ENCODE data around the gene TMEM151B. TPM values are rescaled to one million over a fixed set of nuclear protein-coding genes. Genes with fewer than 3 reads are reported as not detected.

Gene TMEM151B
- total and polyA plus RNA-seq, 5 donors, result 0.26 to 1.1 (median 0.88) TPM; not detected in 2

DNA sequence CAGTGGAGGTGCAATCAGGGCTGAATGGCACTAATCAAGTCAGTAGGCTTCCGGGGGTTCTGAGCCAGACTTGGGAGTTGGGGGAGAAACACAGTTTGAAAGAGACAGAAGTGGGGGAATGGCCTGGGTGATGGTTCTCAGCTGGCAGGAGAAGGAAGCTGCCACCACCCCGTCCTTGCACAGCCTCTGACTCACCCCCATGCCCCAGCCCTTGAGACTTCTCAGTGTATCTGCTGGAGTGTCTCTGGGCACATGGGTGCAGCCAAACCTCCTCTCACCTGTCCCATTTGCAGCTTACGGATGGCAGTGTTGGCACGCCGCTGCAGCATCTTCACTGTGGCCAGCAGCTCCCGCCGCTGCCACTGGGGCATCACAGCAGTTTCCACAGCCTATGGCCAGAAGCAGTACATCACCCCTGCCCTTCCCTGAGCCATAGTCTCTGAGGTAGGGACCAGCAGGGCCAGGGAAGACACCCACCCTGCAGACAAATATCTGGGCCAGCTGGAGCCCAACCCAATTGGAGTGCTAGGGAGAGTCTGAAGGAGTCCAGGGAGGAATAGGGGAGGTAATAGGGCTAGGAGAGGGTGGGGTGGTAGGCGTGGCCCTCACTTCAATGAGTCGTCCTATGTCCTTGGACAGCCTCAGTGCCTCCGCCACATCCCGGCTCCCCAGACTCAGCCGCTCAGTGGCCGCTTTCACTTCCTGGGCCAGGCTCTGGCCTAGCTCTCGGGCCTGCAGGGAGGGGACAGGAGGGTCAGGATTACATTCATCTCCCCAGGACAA, 31.7 kb downstream of the TMEM151B start:
- Histone ChIP-seq H3K9me3 (ENCODE audit: control insufficient read depth, low read length) (no peaks in the 10 kb centered on the region), H3K27ac (ENCODE audit: low read length) (no peak overlapping the region), H3K27me3 (ENCODE audit: control insufficient read depth, insufficient read depth) (no peaks in the 10 kb centered on the region), H3K4me1 (ENCODE audit: control insufficient read depth, insufficient read depth, low read length) (peaks cover 1% of the 10 kb centered on the region), H3K4me3 (ENCODE audit: low read length) (no peak overlapping the region)
- ATAC-seq, result no peak
- DNase-seq, result no peak
- intact Hi-C loops (cut with DNase I), result no loop called here
- 92% methylated on average over 14 of the region's 14 CpGs for WGBS

DNA sequence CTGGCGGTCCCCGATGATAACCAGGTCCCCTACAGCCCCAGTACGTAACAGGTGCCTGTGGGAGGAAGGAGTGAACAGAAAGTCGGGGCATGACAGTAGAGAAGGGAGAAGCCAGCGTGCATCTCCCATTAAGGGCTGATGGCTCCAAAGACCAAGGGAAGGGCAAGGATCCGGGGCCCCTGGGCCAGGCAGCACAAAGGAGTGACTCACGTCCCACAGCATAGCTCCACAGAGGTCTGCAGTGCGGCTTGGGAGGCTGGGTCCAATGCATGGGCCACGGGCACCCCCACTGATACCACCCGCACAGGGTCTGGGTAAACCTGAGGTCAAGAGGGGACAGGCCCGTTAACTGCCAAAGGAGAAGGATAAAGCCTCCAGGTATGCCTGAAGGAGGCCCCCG, 32.6 kb downstream of the TMEM151B start:
- H3K27me3 ChIP-seq (ENCODE audit: control insufficient read depth, insufficient read depth), result no peaks in the 10 kb centered on the region
- ATAC-seq (no peak), DNase-seq (no peak)
- H3K4me1 ChIP-seq (ENCODE audit: control insufficient read depth, insufficient read depth, low read length), result no peaks in the 10 kb centered on the region
- no peak overlapping the region for H3K27ac ChIP-seq (ENCODE audit: low read length)
- intact Hi-C loops (cut with DNase I), result no loop called here
- no peak overlapping the region for H3K4me3 ChIP-seq (ENCODE audit: low read length)
- no peaks in the 10 kb centered on the region for H3K9me3 ChIP-seq (ENCODE audit: control insufficient read depth, low read length)
- WGBS, result 91% methylated on average over 12 of the region's 12 CpGs

DNA sequence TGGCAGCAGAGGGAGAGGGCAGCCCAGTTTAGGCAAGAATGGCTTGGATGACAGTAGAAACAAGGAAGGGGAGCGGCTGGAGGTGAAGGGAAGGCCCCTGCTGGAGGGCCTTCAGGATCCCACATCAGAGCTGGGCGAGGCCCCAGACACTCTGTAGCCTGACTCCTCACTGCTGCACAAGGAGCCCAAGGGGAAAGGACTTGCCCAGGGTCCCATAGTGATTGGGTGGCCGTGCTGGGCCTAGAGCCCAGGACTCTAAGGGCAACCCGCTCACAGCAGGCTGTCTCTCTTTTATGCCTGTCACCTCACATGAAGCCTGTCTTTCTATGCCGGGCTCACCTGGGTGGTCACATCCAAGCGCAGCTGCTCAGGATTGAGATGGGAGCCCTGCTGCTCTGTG, 33.6 kb downstream of the TMEM151B start:
- no peak overlapping the region for H3K4me3 ChIP-seq (ENCODE audit: low read length)
- intact Hi-C loops (cut with DNase I), result no loop called here
- no peak for ATAC-seq
- no peaks in the 10 kb centered on the region for H3K27me3 ChIP-seq (ENCODE audit: control insufficient read depth, insufficient read depth)
- no peak overlapping the region for H3K27ac ChIP-seq (ENCODE audit: low read length)
- WGBS, result 98% methylated on average over 6 of the region's 6 CpGs
- no peak for DNase-seq
- no peaks in the 10 kb centered on the region for H3K4me1 ChIP-seq (ENCODE audit: control insufficient read depth, insufficient read depth, low read length)
- no peaks in the 10 kb centered on the region for H3K9me3 ChIP-seq (ENCODE audit: control insufficient read depth, low read length)

GRCh38 chr6:44304282-44305199, 34.3 kb downstream of the TMEM151B start:
- DNase-seq, result peak in 2 of 3 donors; percentile 60 to 67
- Histone ChIP-seq H3K9me3 (ENCODE audit: control insufficient read depth, low read length) (no peaks in the 10 kb centered on the region), H3K4me3 (ENCODE audit: low read length) (no peak overlapping the region), H3K27me3 (ENCODE audit: control insufficient read depth, insufficient read depth) (no peaks in the 10 kb centered on the region), H3K27ac (ENCODE audit: low read length) (no peak overlapping the region), H3K4me1 (ENCODE audit: control insufficient read depth, insufficient read depth, low read length) (no peaks in the 10 kb centered on the region)
- 82% methylated on average over 25 of the region's 25 CpGs for WGBS
- intact Hi-C loops (cut with DNase I), result no loop called here
- ATAC-seq, result peak in 1 of 2 donors; percentile 34

GRCh38 chr6:44305200-44305725, 35.0 kb downstream of the TMEM151B start:
- Histone ChIP-seq H3K4me3 (ENCODE audit: low read length) (no peak overlapping the region), H3K27me3 (ENCODE audit: control insufficient read depth, insufficient read depth) (no peaks in the 10 kb centered on the region), H3K9me3 (ENCODE audit: control insufficient read depth, low read length) (no peaks in the 10 kb centered on the region), H3K4me1 (ENCODE audit: control insufficient read depth, insufficient read depth, low read length) (no peaks in the 10 kb centered on the region), H3K27ac (ENCODE audit: low read length) (no peak overlapping the region)
- no peak for ATAC-seq
- 84% methylated on average over 5 of the region's 5 CpGs for WGBS
- DNase-seq, result no peak
- intact Hi-C loops (cut with DNase I), result no loop called here

- H3K4me3 ChIP-seq (ENCODE audit: low read length), result no peak overlapping the region
- H3K27me3 ChIP-seq (ENCODE audit: control insufficient read depth, insufficient read depth), result no peaks in the 10 kb centered on the region
- ATAC-seq (no peak), DNase-seq (no peak)
- no peak overlapping the region for H3K27ac ChIP-seq (ENCODE audit: low read length)
- H3K9me3 ChIP-seq (ENCODE audit: control insufficient read depth, low read length), result no peaks in the 10 kb centered on the region
- intact Hi-C loops (cut with DNase I), result no loop called here
- WGBS, result 89% methylated on average over 8 of the region's 8 CpGs
- no peaks in the 10 kb centered on the region for H3K4me1 ChIP-seq (ENCODE audit: control insufficient read depth, insufficient read depth, low read length)
Measured at GRCh38 chr6:44306710-44307109, 36.5 kb downstream of the TMEM151B start.

GRCh38 chr6:44307217-44307616, 37.0 kb downstream of the TMEM151B start:
- WGBS, result 95% methylated on average over 10 of the region's 10 CpGs

GRCh38 chr6:44309092-44309491, 38.8 kb downstream of the TMEM151B start:
- peaks cover 3% of the 10 kb centered on the region for H3K4me1 ChIP-seq (ENCODE audit: control insufficient read depth, insufficient read depth, low read length)
- H3K27ac ChIP-seq (ENCODE audit: low read length), result no peak overlapping the region
- no peak for ATAC-seq
- H3K9me3 ChIP-seq (ENCODE audit: control insufficient read depth, low read length), result no peaks in the 10 kb centered on the region
- no peak overlapping the region for H3K4me3 ChIP-seq (ENCODE audit: low read length)
- no peak for DNase-seq
- intact Hi-C loops (cut with DNase I), result no loop called here
- H3K27me3 ChIP-seq (ENCODE audit: control insufficient read depth, insufficient read depth), result no peaks in the 10 kb centered on the region
- 52% methylated on average over 2 of the region's 2 CpGs for WGBS

More at GRCh38 chr6:44307217-44307616, 37.0 kb downstream of the TMEM151B start:
- no peak overlapping the region for H3K4me3 ChIP-seq (ENCODE audit: low read length)
- DNase-seq, result no peak
- H3K27me3 ChIP-seq (ENCODE audit: control insufficient read depth, insufficient read depth), result no peaks in the 10 kb centered on the region
- intact Hi-C loops (cut with DNase I), result no loop called here
- H3K4me1 ChIP-seq (ENCODE audit: control insufficient read depth, insufficient read depth, low read length), result peaks cover under 1% of the 10 kb centered on the region
- H3K9me3 ChIP-seq (ENCODE audit: control insufficient read depth, low read length), result no peaks in the 10 kb centered on the region
- no peak overlapping the region for H3K27ac ChIP-seq (ENCODE audit: low read length)
- no peak for ATAC-seq

DNA sequence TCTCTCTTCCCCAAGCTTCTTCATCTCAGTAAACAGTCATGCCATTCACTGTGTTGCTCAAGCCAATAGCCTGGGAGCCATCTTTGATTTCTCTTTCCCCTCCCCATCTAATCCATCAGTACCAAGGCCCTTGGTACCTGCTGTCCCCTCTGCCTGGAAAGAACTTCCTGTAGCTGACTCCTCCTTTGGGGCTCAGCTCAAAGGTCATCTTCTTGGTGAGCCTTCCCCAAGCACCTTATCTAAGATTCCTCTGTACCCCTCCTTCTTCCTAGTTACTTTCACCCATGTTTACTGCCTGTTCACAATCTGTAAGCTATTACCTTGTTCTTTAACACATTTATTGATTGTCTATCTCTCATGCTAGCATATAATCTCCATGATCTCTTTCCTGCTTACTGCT, 39.4 kb downstream of the TMEM151B start:
- Histone ChIP-seq H3K4me3 (ENCODE audit: low read length) (no peak overlapping the region), H3K27ac (ENCODE audit: low read length) (no peak overlapping the region), H3K4me1 (ENCODE audit: control insufficient read depth, insufficient read depth, low read length) (peaks cover 3% of the 10 kb centered on the region), H3K9me3 (ENCODE audit: control insufficient read depth, low read length) (no peaks in the 10 kb centered on the region), H3K27me3 (ENCODE audit: control insufficient read depth, insufficient read depth) (no peaks in the 10 kb centered on the region)
- intact Hi-C loops (cut with DNase I), result loop anchor here in 1 of 4 donors (10.0 kb wide), 1 partner anchor 135 kb away; no protein-coding TSS in a partner anchor
- DNase-seq, result no peak
- no peak for ATAC-seq

GRCh38 chr6:44310241-44310640, 40.0 kb downstream of the TMEM151B start:
- intact Hi-C loops (cut with DNase I), result loop anchor here in 1 of 4 donors (10.0 kb wide), 1 partner anchor 135 kb away; no protein-coding TSS in a partner anchor
- no peak for ATAC-seq
- Histone ChIP-seq H3K9me3 (ENCODE audit: control insufficient read depth, low read length) (no peaks in the 10 kb centered on the region), H3K27ac (ENCODE audit: low read length) (no peak overlapping the region), H3K4me1 (ENCODE audit: control insufficient read depth, insufficient read depth, low read length) (peaks cover 3% of the 10 kb centered on the region), H3K4me3 (ENCODE audit: low read length) (no peak overlapping the region), H3K27me3 (ENCODE audit: control insufficient read depth, insufficient read depth) (no peaks in the 10 kb centered on the region)
- no peak for DNase-seq
- 96% methylated on average over 3 of the region's 3 CpGs for WGBS

GRCh38 chr6:44311304-44311703, 41.1 kb downstream of the TMEM151B start:
- intact Hi-C loops (cut with DNase I), result loop anchor here in 1 of 4 donors (10.0 kb wide), 1 partner anchor 137 kb away; no protein-coding TSS in a partner anchor
- Histone ChIP-seq H3K27ac (ENCODE audit: low read length) (no peak overlapping the region), H3K4me1 (ENCODE audit: control insufficient read depth, insufficient read depth, low read length) (peaks cover 3% of the 10 kb centered on the region), H3K27me3 (ENCODE audit: control insufficient read depth, insufficient read depth) (no peaks in the 10 kb centered on the region), H3K4me3 (ENCODE audit: low read length) (no peak overlapping the region), H3K9me3 (ENCODE audit: control insufficient read depth, low read length) (no peaks in the 10 kb centered on the region)
- WGBS, result 85% methylated on average over 2 of the region's 2 CpGs
- ATAC-seq, result no peak
- no peak for DNase-seq
